ENCODE results near the gene TTC19.

Gene TTC19

GRCh38 chr17:16019347-16019746, 19.7 kb downstream of the TTC19 start:
- TF ChIP-seq YY1 (IDR thresholded peaks at IDR 0.05; ENCODE audit: low read depth) (no peak), USF1 (IDR thresholded peaks at IDR 0.05) (no peak), RAD21 (IDR thresholded peaks at IDR 0.05; ENCODE audit: low read depth) (no peak), CREB1 (IDR thresholded peaks at IDR 0.05; ENCODE audit: low read depth) (no peak), NFIC (IDR thresholded peaks at IDR 0.05) (no peak), REST (IDR thresholded peaks at IDR 0.05; ENCODE audit: low read depth) (no peak), TAF1 (IDR thresholded peaks at IDR 0.05; ENCODE audit: low read depth) (no peak), MAX (IDR thresholded peaks at IDR 0.05) (no peak), CEBPB (IDR thresholded peaks at IDR 0.05) (no peak), TEAD4 (IDR thresholded peaks at IDR 0.05) (no peak), EGR1 (IDR thresholded peaks at IDR 0.05) (no peak), FOXM1 (IDR thresholded peaks at IDR 0.05; ENCODE audit: borderline replicate concordance, low read depth) (no peak)

- TF ChIP-seq REST (IDR thresholded peaks at IDR 0.05; ENCODE audit: low read depth) (no peak), USF1 (IDR thresholded peaks at IDR 0.05) (no peak)
Measured at GRCh38 chr17:16023881-16024280, 24.3 kb downstream of the TTC19 start.

- TF ChIP-seq EGR1 (IDR thresholded peaks at IDR 0.05) (no peak), FOXM1 (IDR thresholded peaks at IDR 0.05; ENCODE audit: borderline replicate concordance, low read depth) (no peak), CREB1 (IDR thresholded peaks at IDR 0.05; ENCODE audit: low read depth) (no peak), CEBPB (IDR thresholded peaks at IDR 0.05) (no peak), TAF1 (IDR thresholded peaks at IDR 0.05; ENCODE audit: low read depth) (no peak), TEAD4 (IDR thresholded peaks at IDR 0.05) (no peak), TCF12 (IDR thresholded peaks at IDR 0.05; ENCODE audit: low read depth) (no peak), MAX (IDR thresholded peaks at IDR 0.05) (no peak), EP300 (IDR thresholded peaks at IDR 0.05; ENCODE audit: borderline replicate concordance) (no peak), REST (IDR thresholded peaks at IDR 0.05; ENCODE audit: low read depth) (no peak), RAD21 (IDR thresholded peaks at IDR 0.05; ENCODE audit: low read depth) (no peak), ZBTB7A (IDR thresholded peaks at IDR 0.05; ENCODE audit: low read depth) (no peak)
Measured at GRCh38 chr17:16025202-16025601, 25.6 kb downstream of the TTC19 start.

GRCh38 chr17:16026895-16027294, 27.3 kb downstream of the TTC19 start:
- TF ChIP-seq EGR1 (IDR thresholded peaks at IDR 0.05) (no peak), TCF12 (IDR thresholded peaks at IDR 0.05; ENCODE audit: low read depth) (no peak), USF1 (IDR thresholded peaks at IDR 0.05) (no peak), EP300 (IDR thresholded peaks at IDR 0.05; ENCODE audit: borderline replicate concordance) (no peak), CREB1 (IDR thresholded peaks at IDR 0.05; ENCODE audit: low read depth) (no peak), TAF1 (IDR thresholded peaks at IDR 0.05; ENCODE audit: low read depth) (no peak), TEAD4 (IDR thresholded peaks at IDR 0.05) (no peak), NFIC (IDR thresholded peaks at IDR 0.05) (no peak), RAD21 (IDR thresholded peaks at IDR 0.05; ENCODE audit: low read depth) (no peak), CEBPB (IDR thresholded peaks at IDR 0.05) (no peak), YY1 (IDR thresholded peaks at IDR 0.05; ENCODE audit: low read depth) (no peak), FOXM1 (IDR thresholded peaks at IDR 0.05; ENCODE audit: borderline replicate concordance, low read depth) (no peak)
